CD4-positive, alpha-beta T cell (primary cell): ENCODE measurements around the gene CTXND1. TPM values are rescaled to one million over a fixed set of nuclear protein-coding genes. Genes with fewer than 3 reads are reported as not detected.

Experiments used
- ATAC-seq: fragments of 200-7000 bp; cut with Tn5 transposase; one replicate; pipeline ENCODE4 v1.10.0; 2022; ENCODE audit warnings: mild to moderate bottlenecking; ENCODE audit not compliant: poor library complexity
- CTCF ChIA-PET: fragments of 350-600 bp; sonication (Branson Sonifier 250); formaldehyde crosslinking; loops from one replicate; lab custom pipeline; 2021; ENCODE audit warnings: antibody characterized with exemption, inconsistent platforms; lab: Charles Lee
- POLR2A ChIA-PET: fragments of 350-600 bp; sonication (Branson Sonifier 250); formaldehyde crosslinking; loops from one replicate; lab custom pipeline; 2021; ENCODE audit warnings: antibody characterized with exemption, inconsistent platforms; lab: Charles Lee
- DNase-seq, 14 experiments: peaks; one replicate each; pipeline ENCODE4 v3.0.0-alpha.2; 2013 to 2020; ENCODE audit warnings: mixed read lengths in 2 of 14
- H3K27ac ChIP-seq, 2 donors: one replicate each; pipeline versions ENCODE4 v1.5.1 to v1.7.0; 2013; ENCODE audit warnings: low read length in 2 of 2, low read depth in 1 of 2, mild to moderate bottlenecking in 1 of 2
- H3K27me3 ChIP-seq, 2 experiments: 1 replicate in 1 of 2; 2 replicates in 1 of 2; pipeline versions ENCODE4 v1.6.1 to v1.7.0; 2013; ENCODE audit warnings: low read length in 2 of 2, control low read depth in 1 of 2, mild to moderate bottlenecking in 1 of 2, moderate library complexity in 1 of 2; ENCODE audit not compliant: insufficient read depth in 2 of 2, control insufficient read depth in 1 of 2
- H3K36me3 ChIP-seq: one replicate; pipeline ENCODE4 v1.6.1; 2013; ENCODE audit warnings: low read length, control low read depth; ENCODE audit not compliant: insufficient read depth
- H3K4me1 ChIP-seq: one replicate; pipeline ENCODE4 v1.6.1; 2013; ENCODE audit warnings: low read length, control low read depth; ENCODE audit not compliant: insufficient read depth
- H3K4me3 ChIP-seq: one replicate; pipeline ENCODE4 v1.5.1; 2013; ENCODE audit warnings: mild to moderate bottlenecking, low read length, moderate library complexity
- H3K9me3 ChIP-seq, 2 experiments: 1 replicate in 1 of 2; 2 replicates in 1 of 2; pipeline versions ENCODE4 v1.6.1 to v1.7.0; 2013; ENCODE audit warnings: low read length in 2 of 2, mild to moderate bottlenecking in 2 of 2, control low read depth in 1 of 2, moderate library complexity in 1 of 2; ENCODE audit not compliant: control insufficient read depth in 1 of 2, insufficient read depth in 1 of 2
- H3K27ac Mint-ChIP-seq: one replicate; pipeline ENCODE4 v1.8.0; 2020; ENCODE audit warnings: mixed read lengths
- H3K27me3 Mint-ChIP-seq: one replicate; pipeline ENCODE4 v1.8.0; 2021; ENCODE audit warnings: mixed read lengths
- H3K36me3 Mint-ChIP-seq: one replicate; pipeline ENCODE4 v1.8.0; 2021; ENCODE audit warnings: low read depth, mixed read lengths
- H3K4me1 Mint-ChIP-seq: one replicate; pipeline ENCODE4 v1.8.0; 2021; ENCODE audit warnings: low read depth, mixed read lengths
- H3K4me3 Mint-ChIP-seq: one replicate; pipeline ENCODE4 v1.8.0; 2020; ENCODE audit warnings: mild to moderate bottlenecking, mixed read lengths
- H3K9me3 Mint-ChIP-seq: one replicate; pipeline ENCODE4 v1.8.0; 2020; ENCODE audit warnings: mixed read lengths
- CTCF ChIP-seq: fragments of 200-600 bp; IDR thresholded peaks from one replicate; pipeline ENCODE4 v1.8.0; 2022; ENCODE audit warnings: antibody characterized with exemption, mild to moderate bottlenecking
- intact Hi-C, 2 experiments: fragments of 100-400 bp; cut with DNase I in 1 of 2; cut with micrococcal nuclease in 1 of 2; formaldehyde crosslinking; loops; one replicate each; pipeline versions ENCODE4 v1.15.1 to v1.9.0; 2023 to 2025; cut with DNase I, micrococcal nuclease
- total RNA-seq, 174 experiments: library from RNA in 2 of 174; stranded (reverse) in 2 of 174; gene quantifications; one replicate each; pipeline ENCODE4 v1.2.3 and lab custom pipeline; 2021 to 2026

CTXND1 gene
- total RNA-seq, 2 experiments from 2014 or later, result not detected

- H3K4me1 ChIP-seq, result peaks cover 21% of the 10 kb centered on the region
- ATAC-seq (no peak), DNase-seq (no peak)
- no peaks in the 10 kb centered on the region for H3K9me3 Mint-ChIP-seq
- no peak overlapping the region for H3K27ac Mint-ChIP-seq
- H3K36me3 ChIP-seq, result no peaks in the 10 kb centered on the region
- intact Hi-C loops, result loop anchor here in 1 of 2 experiments (5.0 kb wide), 3 partner anchors 254 to 841 kb away; partner anchors contain the start of genes MTHFS and TMED3
- H3K27ac ChIP-seq, result no peak overlapping the region
- H3K36me3 Mint-ChIP-seq, result no peaks in the 10 kb centered on the region
- no peaks in the 10 kb centered on the region for H3K9me3 ChIP-seq
- ChIA-PET CTCF (interaction anchor here (1.4 kb wide), 1 partner anchor 91 kb away, joined by 4 read pairs; the partner anchor contains the start of gene ZFAND6), POLR2A (interaction anchor here (0.9 to 1.2 kb wide), 2 partner anchors 228 to 253 kb away, joined by 3 to 6 read pairs; no protein-coding TSS in a partner anchor)
- H3K4me3 Mint-ChIP-seq, result peak overlapping the region; percentile 60
- H3K4me3 ChIP-seq, result no peak overlapping the region
- H3K27me3 Mint-ChIP-seq, result no peaks in the 10 kb centered on the region
- no peak for TF ChIP-seq CTCF
- peaks cover 29% of the 10 kb centered on the region for H3K4me1 Mint-ChIP-seq
- H3K27me3 ChIP-seq, result no peaks in the 10 kb centered on the region
These were observed 100.9 kb downstream of the CTXND1 start for GRCh38 chr15:80151148-80151547.

Other genes starting within 250 kb of the CTXND1 start
- 10 to 100 TPM; 65.5 to 69.2 TPM for gene ZFAND6, start 192.5 kb downstream of the CTXND1 start, total RNA-seq
- 1 to 10 TPM; 2.5 to 2.6 TPM for gene FAH, start 99.2 kb downstream of the CTXND1 start, total RNA-seq
- gene ARNT2, start 152.2 kb upstream of the CTXND1 start, total RNA-seq, result not detected